DOHH2 (cell line): ENCODE measurements around the gene DCAF5.

Experiments used
- CTCF ChIP-seq: fragments of 200-600 bp; sonication (generic); IDR thresholded peaks from one replicate; pipeline ENCODE4 v1.5.1; 2014; ENCODE audit warnings: antibody characterized with exemption, mild to moderate bottlenecking, low read depth, low read length; ENCODE audit not compliant: poor library complexity, severe bottlenecking
- EZH2phosphoT487 ChIP-seq: fragments of 200-600 bp; sonication (generic); IDR thresholded peaks from 2 replicates; pipeline ENCODE4 v1.6.1; 2017; ENCODE audit warnings: borderline replicate concordance, mild to moderate bottlenecking, antibody characterized with exemption, low read length, moderate library complexity, mixed read lengths

- TF ChIP-seq CTCF (no peak), EZH2phosphoT487 (no peak)
Measured at GRCh38 chr14:69175130-69175529, 22.2 kb upstream of the DCAF5 start.
